CD1c-positive myeloid dendritic cell (primary cell): Measurements from ENCODE around the gene HOXA2.

Experiments used
- DNase-seq: peaks from one replicate; pipeline ENCODE4 v3.0.0-alpha.2; 2016; ENCODE audit errors: extremely low spot score

Gene HOXA2

GRCh38 chr7:27078616-27079233 lies 23.8 kb downstream of the HOXA2 start:
- no peak for DNase-seq

GRCh38 chr7:27073076-27073475 lies 29.4 kb downstream of the HOXA2 start:
- no peak for DNase-seq

GRCh38 chr7:27071622-27072390 lies 30.7 kb downstream of the HOXA2 start:
- DNase-seq = no peak

GRCh38 chr7:27068259-27068658 lies 34.2 kb downstream of the HOXA2 start:
- DNase-seq = no peak

GRCh38 chr7:27066148-27066547 lies 36.3 kb downstream of the HOXA2 start:
- DNase-seq = no peak

- DNase-seq = no peak
Observed at GRCh38 chr7:27065709-27066108, 36.8 kb downstream of the HOXA2 start.

GRCh38 chr7:27064661-27065060 lies 37.8 kb downstream of the HOXA2 start:
- DNase-seq = no peak

GRCh38 chr7:27064159-27064558 lies 38.3 kb downstream of the HOXA2 start:
- DNase-seq = no peak

- no peak for DNase-seq
Observed at GRCh38 chr7:27062946-27063345, 39.5 kb downstream of the HOXA2 start.

- no peak for DNase-seq
Observed at GRCh38 chr7:27053153-27053552, 49.3 kb downstream of the HOXA2 start.

- no peak for DNase-seq
Observed at GRCh38 chr7:27051451-27051850, 51.0 kb downstream of the HOXA2 start.
